ENCODE results near the gene TIAM1. TPM values are rescaled to one million over a fixed set of nuclear protein-coding genes. Genes with fewer than 3 reads are reported as not detected.
A peak's percentile ranks its signal among the peaks of the same experiment; 100 is the strongest.

The TIAM1 gene
- total RNA-seq, 1 donor from 2014 or later: 35.4 TPM

DNA sequence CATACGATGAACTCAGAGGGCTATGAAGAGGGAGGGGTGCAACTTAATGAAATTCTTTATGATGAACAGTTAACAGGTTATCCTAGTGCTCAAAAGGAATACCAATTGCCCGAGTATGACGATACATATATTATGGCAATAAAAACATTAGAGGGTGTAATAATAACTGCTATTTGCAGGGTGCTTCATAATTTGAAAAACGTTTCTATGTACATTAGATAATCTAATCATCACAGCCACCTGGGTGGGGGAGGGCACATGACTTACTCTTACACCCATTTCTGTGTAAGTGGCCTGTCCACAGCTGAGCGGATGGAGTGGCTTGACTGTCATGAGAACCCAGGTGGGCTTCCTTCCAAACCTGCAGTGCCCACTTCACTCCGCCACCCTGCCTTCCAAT is 46.3 kb downstream of the TIAM1 start:
- no peaks in the 10 kb centered on the region for H3K9me3 Mint-ChIP-seq (ENCODE audit: low read depth)
- DNase-seq (ENCODE audit: low spot score, unreplicated experiment): no peak
- no peak overlapping the region for H3K4me3 Mint-ChIP-seq (ENCODE audit: low read depth)
- H3K27me3 Mint-ChIP-seq: no peaks in the 10 kb centered on the region
- H3K36me3 Mint-ChIP-seq (ENCODE audit: insufficient read depth): no peaks in the 10 kb centered on the region
- TF ChIP-seq, protein P1, sequence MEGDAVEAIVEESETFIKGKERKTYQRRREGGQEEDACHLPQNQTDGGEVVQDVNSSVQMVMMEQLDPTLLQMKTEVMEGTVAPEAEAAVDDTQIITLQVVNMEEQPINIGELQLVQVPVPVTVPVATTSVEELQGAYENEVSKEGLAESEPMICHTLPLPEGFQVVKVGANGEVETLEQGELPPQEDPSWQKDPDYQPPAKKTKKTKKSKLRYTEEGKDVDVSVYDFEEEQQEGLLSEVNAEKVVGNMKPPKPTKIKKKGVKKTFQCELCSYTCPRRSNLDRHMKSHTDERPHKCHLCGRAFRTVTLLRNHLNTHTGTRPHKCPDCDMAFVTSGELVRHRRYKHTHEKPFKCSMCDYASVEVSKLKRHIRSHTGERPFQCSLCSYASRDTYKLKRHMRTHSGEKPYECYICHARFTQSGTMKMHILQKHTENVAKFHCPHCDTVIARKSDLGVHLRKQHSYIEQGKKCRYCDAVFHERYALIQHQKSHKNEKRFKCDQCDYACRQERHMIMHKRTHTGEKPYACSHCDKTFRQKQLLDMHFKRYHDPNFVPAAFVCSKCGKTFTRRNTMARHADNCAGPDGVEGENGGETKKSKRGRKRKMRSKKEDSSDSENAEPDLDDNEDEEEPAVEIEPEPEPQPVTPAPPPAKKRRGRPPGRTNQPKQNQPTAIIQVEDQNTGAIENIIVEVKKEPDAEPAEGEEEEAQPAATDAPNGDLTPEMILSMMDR (IDR thresholded peaks at IDR 0.05; ENCODE audit: unreplicated experiment): no peak
- no peak overlapping the region for H3K27ac Mint-ChIP-seq
- peaks cover 28% of the 10 kb centered on the region for H3K4me1 Mint-ChIP-seq (ENCODE audit: low read depth)

- peaks cover 23% of the 10 kb centered on the region for H3K4me1 Mint-ChIP-seq (ENCODE audit: low read depth)
- no peak overlapping the region for H3K4me3 Mint-ChIP-seq (ENCODE audit: low read depth)
- H3K27me3 Mint-ChIP-seq: no peaks in the 10 kb centered on the region
- TF ChIP-seq, protein P1 (IDR thresholded peaks at IDR 0.05; ENCODE audit: unreplicated experiment): no peak
- no peaks in the 10 kb centered on the region for H3K9me3 Mint-ChIP-seq (ENCODE audit: low read depth)
- no peak for DNase-seq (ENCODE audit: low spot score, unreplicated experiment)
- H3K36me3 Mint-ChIP-seq (ENCODE audit: insufficient read depth): peaks cover 2% of the 10 kb centered on the region
- no peak overlapping the region for H3K27ac Mint-ChIP-seq
Observed at GRCh38 chr21:31295676-31296075, 48.4 kb downstream of the TIAM1 start.

DNA sequence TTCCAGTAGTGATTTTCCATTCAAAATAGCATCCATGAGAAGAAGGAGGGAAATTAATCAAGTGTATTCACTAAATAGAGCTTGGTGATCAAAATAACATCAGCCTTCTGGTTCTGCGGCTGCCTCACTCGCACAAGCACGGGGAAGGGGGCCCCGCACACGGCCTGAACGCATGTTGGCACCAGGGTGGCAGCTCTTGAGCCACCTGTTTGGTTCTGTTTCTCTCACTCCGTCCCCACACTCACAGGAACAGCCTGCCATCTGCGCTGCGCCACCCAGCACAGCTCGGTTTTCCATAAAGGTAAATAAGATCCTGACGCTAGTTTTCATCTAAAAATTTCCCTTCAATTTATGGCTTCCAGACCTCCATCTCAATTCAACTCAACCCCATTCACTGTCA is 49.4 kb downstream of the TIAM1 start:
- Mint-ChIP-seq H3K9me3 (ENCODE audit: low read depth) (no peaks in the 10 kb centered on the region), H3K4me1 (ENCODE audit: low read depth) (peaks cover 16% of the 10 kb centered on the region), H3K27ac (no peak overlapping the region), H3K27me3 (no peaks in the 10 kb centered on the region), H3K4me3 (ENCODE audit: low read depth) (no peak overlapping the region), H3K36me3 (ENCODE audit: insufficient read depth) (peaks cover 2% of the 10 kb centered on the region)
- DNase-seq (ENCODE audit: low spot score, unreplicated experiment): no peak
- TF ChIP-seq, protein P1 (IDR thresholded peaks at IDR 0.05; ENCODE audit: unreplicated experiment): no peak

DNA sequence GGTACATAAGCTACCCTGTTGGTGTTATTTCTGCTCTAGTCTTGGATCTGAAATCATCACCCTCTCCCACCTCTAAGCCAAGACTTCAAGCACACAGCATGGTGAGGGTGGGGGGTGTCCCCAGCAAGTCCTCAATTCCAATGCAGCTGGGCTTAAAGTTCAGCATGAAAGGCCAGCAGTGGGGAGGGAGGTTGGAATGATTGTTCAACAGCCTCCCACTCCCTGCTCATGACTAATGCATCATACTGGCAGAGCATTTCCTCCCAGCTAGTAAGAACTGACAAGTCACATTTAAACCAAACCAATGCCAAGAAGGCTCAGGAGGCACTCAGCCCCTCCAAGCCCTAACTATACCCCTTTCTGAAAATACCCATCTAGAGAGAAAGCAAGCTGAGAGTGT is 50.1 kb downstream of the TIAM1 start:
- H3K27ac Mint-ChIP-seq: peak overlapping the region; percentile 59
- H3K36me3 Mint-ChIP-seq (ENCODE audit: insufficient read depth): peaks cover 2% of the 10 kb centered on the region
- H3K4me3 Mint-ChIP-seq (ENCODE audit: low read depth): no peak overlapping the region
- no peaks in the 10 kb centered on the region for H3K27me3 Mint-ChIP-seq
- DNase-seq (ENCODE audit: low spot score, unreplicated experiment): no peak
- no peaks in the 10 kb centered on the region for H3K9me3 Mint-ChIP-seq (ENCODE audit: low read depth)
- peaks cover 10% of the 10 kb centered on the region for H3K4me1 Mint-ChIP-seq (ENCODE audit: low read depth)
- TF ChIP-seq, protein P1 (IDR thresholded peaks at IDR 0.05; ENCODE audit: unreplicated experiment): no peak

- TF ChIP-seq, protein P1 (IDR thresholded peaks at IDR 0.05; ENCODE audit: unreplicated experiment): no peak
- Mint-ChIP-seq H3K4me1 (ENCODE audit: low read depth) (peaks cover 2% of the 10 kb centered on the region), H3K4me3 (ENCODE audit: low read depth) (no peak overlapping the region), H3K9me3 (ENCODE audit: low read depth) (peaks cover 7% of the 10 kb centered on the region), H3K27ac (no peak overlapping the region), H3K36me3 (ENCODE audit: insufficient read depth) (peaks cover 10% of the 10 kb centered on the region), H3K27me3 (no peaks in the 10 kb centered on the region)
- no peak for DNase-seq (ENCODE audit: low spot score, unreplicated experiment)
Observed at GRCh38 chr21:31290765-31291164, 53.3 kb downstream of the TIAM1 start.

All from progenitor cell of endocrine pancreas (in vitro differentiated cells).